ENCODE measurements around the gene TRIM33. TPM values are rescaled to one million over a fixed set of nuclear protein-coding genes. Genes with fewer than 3 reads are reported as not detected.
"Not testable (repeated sequence)": the region's sequence is repeated elsewhere in the genome, so short reads cannot be mapped to it uniquely, and the experiment has no call there.

Gene TRIM33
- total and polyA plus RNA-seq, 2 experiments from 2014 or later: 50.3 to 51.1 TPM

- not testable (repeated sequence) for H3K9me3 Mint-ChIP-seq; H4K20me1 ChIP-seq (replicated peaks; ENCODE audit: insufficient read depth); H3K27me3 ChIP-seq (ENCODE audit: insufficient read depth); H3K4me3 ChIP-seq; H3K36me3 ChIP-seq (ENCODE audit: insufficient read depth); H3K4me1 ChIP-seq (ENCODE audit: insufficient read depth); H3F3A ChIP-seq (replicated peaks; ENCODE audit: low read depth); H3K4me2 ChIP-seq; ATAC-seq; H3K9me2 ChIP-seq (ENCODE audit: insufficient read depth); H3K27ac ChIP-seq (ENCODE audit: low read depth); DNase-seq (ENCODE audit: low spot score); H3K4me3 Mint-ChIP-seq; H2AFZ ChIP-seq; H3K4me1 Mint-ChIP-seq; H3K27ac Mint-ChIP-seq; H3K27me3 Mint-ChIP-seq (ENCODE audit: insufficient read depth, low read depth, poor library complexity)
- H3K79me2 ChIP-seq (replicated peaks; ENCODE audit: insufficient read depth): peaks cover 24% of the 10 kb centered on the region; the same call in 1 of the 2 replicates
- H3K36me3 Mint-ChIP-seq (ENCODE audit: low read depth): peaks cover 16% of the 10 kb centered on the region
Observed at GRCh38 chr1:114443226-114443625, 67.8 kb downstream of the TRIM33 start.

GRCh38 chr1:114441332-114441731 lies 69.7 kb downstream of the TRIM33 start:
- Histone ChIP-seq H3K27ac (ENCODE audit: low read depth) (no peak overlapping the region), H3K36me3 (ENCODE audit: insufficient read depth) (no peaks in the 10 kb centered on the region), H3K4me1 (ENCODE audit: insufficient read depth) (peaks cover 9% of the 10 kb centered on the region; the same call in 1 of the 2 replicates), H4K20me1 (replicated peaks; ENCODE audit: insufficient read depth) (peaks cover 3% of the 10 kb centered on the region; the same call in 1 of the 2 replicates), H3K27me3 (ENCODE audit: insufficient read depth) (no peaks in the 10 kb centered on the region), H3F3A (replicated peaks; ENCODE audit: low read depth) (no peaks in the 10 kb centered on the region), H3K9me2 (ENCODE audit: insufficient read depth) (no peaks in the 10 kb centered on the region), H3K79me2 (replicated peaks; ENCODE audit: insufficient read depth) (peaks cover 18% of the 10 kb centered on the region; the same call in 1 of the 2 replicates), H3K4me2 (no peak overlapping the region), H3K4me3 (no peak overlapping the region), H2AFZ (no peak overlapping the region)
- no peaks in the 10 kb centered on the region for H3K9me3 Mint-ChIP-seq
- no peak overlapping the region for H3K4me3 Mint-ChIP-seq
- no peak for TF ChIP-seq STAT1 (IDR thresholded peaks at IDR 0.05; ENCODE audit: unreplicated experiment)
- no peak for TF ChIP-seq POLR2AphosphoS5 (IDR thresholded peaks at IDR 0.05; ENCODE audit: low read depth)
- no peak for TF ChIP-seq EZH2 (IDR thresholded peaks at IDR 0.05; ENCODE audit: low read depth, unreplicated experiment)
- no peak for TF ChIP-seq ETS1 (IDR thresholded peaks at IDR 0.05)
- TF ChIP-seq EZH2phosphoT487 (IDR thresholded peaks at IDR 0.05; ENCODE audit: unreplicated experiment): no peak
- no peak for TF ChIP-seq ZNF114 (CRISPR knock-in tag; IDR thresholded peaks at IDR 0.05)
- TF ChIP-seq REST (IDR thresholded peaks at IDR 0.05; ENCODE audit: unreplicated experiment): no peak
- ATAC-seq: no peak
- peaks cover 2% of the 10 kb centered on the region for H3K27me3 Mint-ChIP-seq (ENCODE audit: insufficient read depth, low read depth, poor library complexity)
- H3K4me1 Mint-ChIP-seq: peaks cover 5% of the 10 kb centered on the region; the same call in 2 of the 3 replicates
- H3K27ac Mint-ChIP-seq: no peak overlapping the region
- no peak for DNase-seq (ENCODE audit: low spot score)
- H3K36me3 Mint-ChIP-seq (ENCODE audit: low read depth): peaks cover 16% of the 10 kb centered on the region

Data from GM23338 (cell line).